B cell (primary cell): ENCODE measurements around the gene IKZF1. TPM values are rescaled to one million over a fixed set of nuclear protein-coding genes. Genes with fewer than 3 reads are reported as not detected.
A peak's percentile ranks its signal among the peaks of the same experiment; 100 is the strongest.

Source experiments
- ATAC-seq: fragments of 200-7000 bp; cut with Tn5 transposase; one replicate; pipeline ENCODE4 v1.10.0; 2021; ENCODE audit warnings: low read depth, mild to moderate bottlenecking, moderate number of reproducible peaks, moderate library complexity
- CTCF ChIA-PET: fragments of 350-600 bp; sonication (Branson Sonifier 250); formaldehyde crosslinking; loops from one replicate; lab custom pipeline; 2021; ENCODE audit warnings: antibody characterized with exemption, inconsistent platforms; lab: Charles Lee
- POLR2A ChIA-PET: fragments of 350-600 bp; sonication (Branson Sonifier 250); formaldehyde crosslinking; loops from one replicate; lab custom pipeline; 2021; ENCODE audit warnings: antibody characterized with exemption; lab: Charles Lee
- DNase-seq: peaks from one replicate; pipeline ENCODE4 v3.0.0; 2013
- H2AFZ ChIP-seq: 2 replicates; pipeline ENCODE4 v1.6.1; 2012; ENCODE audit warnings: mild to moderate bottlenecking, low read depth, low read length; ENCODE audit not compliant: insufficient read depth, poor library complexity, severe bottlenecking
- H3K27ac ChIP-seq, 2 donors: 1 replicate in 1 of 2; 2 replicates in 1 of 2; pipeline ENCODE4 v1.5.1; 2012 to 2013; ENCODE audit warnings: low read length in 2 of 2, mild to moderate bottlenecking in 2 of 2, moderate library complexity in 1 of 2
- H3K27me3 ChIP-seq, 4 experiments: fragments of 200-600 bp in 1 of 4; sonication (generic) in 1 of 4; replicated peaks in 1 of 4; 1 replicate in 2 of 4; 2 replicates in 2 of 4; pipeline versions ENCODE4 v1.6.1 to v1.7.0; 2013 to 2016; ENCODE audit warnings: low read length in 3 of 4, mild to moderate bottlenecking in 2 of 4, mixed read lengths in 1 of 4, moderate library complexity in 1 of 4; ENCODE audit not compliant: insufficient read depth in 4 of 4, control insufficient read depth in 3 of 4; ENCODE audit errors: control extremely low read depth in 1 of 4
- H3K36me3 ChIP-seq, 2 experiments: replicated peaks in 1 of 2; 1 replicate in 1 of 2; 2 replicates in 1 of 2; pipeline versions ENCODE4 v1.6.1 to v1.7.1; 2013; ENCODE audit warnings: low read length in 1 of 2; ENCODE audit not compliant: insufficient read depth in 2 of 2, control insufficient read depth in 1 of 2; ENCODE audit errors: control extremely low read depth in 1 of 2, extremely low read depth in 1 of 2
- H3K4me1 ChIP-seq, 2 donors: fragments of 200-600 bp in 1 of 2; sonication (generic) in 1 of 2; 1 replicate in 1 of 2; 2 replicates in 1 of 2; pipeline versions ENCODE4 v1.5.1 to v1.6.1; 2013 to 2017; ENCODE audit warnings: low read length in 2 of 2; ENCODE audit not compliant: control insufficient read depth in 2 of 2, insufficient read depth in 2 of 2
- H3K4me2 ChIP-seq: replicated peaks from 2 replicates; pipeline ENCODE3; 2012; ENCODE audit warnings: mild to moderate bottlenecking, low read depth, low read length; ENCODE audit not compliant: poor library complexity, severe bottlenecking
- H3K4me3 ChIP-seq, 5 experiments: fragments of 200-600 bp in 1 of 5; sonication (generic) in 1 of 5; 1 replicate in 3 of 5; 2 replicates in 2 of 5; pipeline versions ENCODE4 v1.5.1 to v1.7.0; 2011 to 2016; ENCODE audit warnings: low read length in 4 of 5, mild to moderate bottlenecking in 4 of 5, low read depth in 2 of 5, control low read depth in 1 of 5, moderate library complexity in 1 of 5; ENCODE audit not compliant: insufficient read depth in 1 of 5; ENCODE audit errors: control extremely low read depth in 1 of 5, extremely low read depth in 1 of 5
- H3K79me2 ChIP-seq: fragments of 200-600 bp; sonication (generic); one replicate; pipeline ENCODE4 v1.6.0; 2016; ENCODE audit warnings: low read length; ENCODE audit not compliant: control insufficient read depth, insufficient read depth
- H3K9ac ChIP-seq: fragments of 200-600 bp; sonication (generic); 2 replicates; pipeline ENCODE4 v1.6.1; 2017; ENCODE audit warnings: mild to moderate bottlenecking, low read length, moderate library complexity
- H3K9me3 ChIP-seq, 3 donors: one replicate each; pipeline versions ENCODE4 v1.6.1 to v1.7.1; 2013; ENCODE audit warnings: low read length in 2 of 3; ENCODE audit not compliant: control insufficient read depth in 2 of 3, insufficient read depth in 1 of 3; ENCODE audit errors: control extremely low read depth in 1 of 3
- H4K20me1 ChIP-seq: 2 replicates; pipeline ENCODE4 v1.6.0; 2012; ENCODE audit warnings: mild to moderate bottlenecking, low read length; ENCODE audit not compliant: insufficient read depth, control insufficient read depth, poor library complexity, severe bottlenecking
- H3K27ac Mint-ChIP-seq: one replicate; pipeline ENCODE4 v1.8.0; 2021; ENCODE audit warnings: mixed read lengths
- H3K27me3 Mint-ChIP-seq: one replicate; pipeline ENCODE4 v1.8.0; 2021; ENCODE audit warnings: mixed read lengths
- H3K4me1 Mint-ChIP-seq: one replicate; pipeline ENCODE4 v1.8.0; 2021; ENCODE audit warnings: mixed read lengths
- H3K4me3 Mint-ChIP-seq: one replicate; pipeline ENCODE4 v1.8.0; 2021; ENCODE audit warnings: mixed read lengths
- H3K9me3 Mint-ChIP-seq: one replicate; pipeline ENCODE4 v1.8.0; 2022; ENCODE audit warnings: mixed read lengths; ENCODE audit not compliant: insufficient read depth
- EZH2 ChIP-seq: IDR thresholded peaks from 2 replicates; pipeline ENCODE4 v1.6.1; 2012; ENCODE audit warnings: borderline replicate concordance, low read depth, mild to moderate bottlenecking, moderate library complexity, low read length; ENCODE audit not compliant: insufficient read depth, poor library complexity, severe bottlenecking
- intact Hi-C: fragments of 100-400 bp; cut with micrococcal nuclease; formaldehyde crosslinking; loops from one replicate; pipeline ENCODE4 v1.10.0; 2022
- polyA plus RNA-seq: library from polyadenylated mRNA; depleted of rRNA; stranded (reverse); fragments of >200 nt; gene quantifications from 2 replicates; pipeline ENCODE4 v1.2.3, GENCODE V29; 2012
- total RNA-seq, 2 donors: library from RNA; stranded (reverse); fragments of 120-200 nt in 1 of 2; gene quantifications; 1 replicate in 1 of 2; 2 replicates in 1 of 2; pipeline versions ENCODE4 v1.2.3 to v1.2.4, GENCODE V29; 2013 to 2022
- TF ChIP-seq, protein P1 (sequence below): fragments of 200-600 bp; IDR thresholded peaks from one replicate; pipeline ENCODE4 v1.8.0; 2022; ENCODE audit warnings: antibody characterized with exemption, mild to moderate bottlenecking

The IKZF1 gene
- total and polyA plus RNA-seq, 2 donors (not counting 1 experiment from before 2014, with no cell fraction given): 199 to 254 TPM

DNA sequence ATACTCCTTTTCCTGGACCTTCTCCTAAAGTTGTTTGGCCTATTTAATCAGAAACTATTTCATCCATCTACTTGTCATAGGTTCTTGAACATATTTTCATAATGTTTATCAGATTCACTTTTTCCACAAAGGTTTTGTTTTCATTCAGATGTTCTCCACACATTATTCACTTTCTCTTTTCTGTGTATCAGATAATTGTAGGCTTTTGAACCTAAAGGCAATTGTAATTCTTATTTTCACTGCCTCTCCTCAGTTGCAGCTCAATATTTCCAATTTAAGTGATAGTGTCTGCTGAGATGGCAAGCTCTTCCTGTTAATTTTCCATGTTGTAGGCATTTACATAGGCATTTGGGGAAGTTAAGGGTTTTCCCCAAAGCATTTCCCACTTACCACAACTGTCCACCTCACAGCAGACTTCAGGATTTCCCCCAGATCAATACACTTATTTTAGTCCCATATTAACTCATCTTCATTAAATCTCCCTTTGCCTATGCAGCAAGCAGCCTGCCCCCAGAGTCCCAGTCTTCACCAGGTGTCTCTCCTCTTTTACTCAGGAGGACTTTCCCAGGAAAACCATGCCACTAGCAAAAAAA lies 12.3 kb upstream of the IKZF1 start:
- Histone ChIP-seq H4K20me1 (no peaks in the 10 kb centered on the region), H3K79me2 (peaks cover 12% of the 10 kb centered on the region), H3K27me3 (no peaks in the 10 kb centered on the region), H3K9me3 (no peaks in the 10 kb centered on the region), H3K9ac (no peak overlapping the region), H3K4me1 (peaks cover 19 to 24% of the 10 kb centered on the region in 2 donors), H3K36me3 (no peaks in the 10 kb centered on the region), H2AFZ (no peak overlapping the region), H3K4me2 (no peak overlapping the region), H3K27ac (no peak overlapping the region), H3K4me3 (no peak overlapping the region)
- no peaks in the 10 kb centered on the region for H3K9me3 Mint-ChIP-seq
- H3K4me1 Mint-ChIP-seq: peaks cover 22% of the 10 kb centered on the region
- no peak for ATAC-seq
- ChIA-PET CTCF (interaction anchor here (0.8 to 1.7 kb wide), 7 partner anchors 9 to 87 kb away, joined by 3 to 6 read pairs (median 3); partner anchors contain the start of gene IKZF1), POLR2A (interaction anchor here (0.7 to 1.1 kb wide), 2 partner anchors 46 to 71 kb away, joined by 3 read pairs; no protein-coding TSS in a partner anchor)
- intact Hi-C loops: no loop called here
- peak; percentile 5 for DNase-seq
- TF ChIP-seq EZH2: no peak
- TF ChIP-seq, protein P1, sequence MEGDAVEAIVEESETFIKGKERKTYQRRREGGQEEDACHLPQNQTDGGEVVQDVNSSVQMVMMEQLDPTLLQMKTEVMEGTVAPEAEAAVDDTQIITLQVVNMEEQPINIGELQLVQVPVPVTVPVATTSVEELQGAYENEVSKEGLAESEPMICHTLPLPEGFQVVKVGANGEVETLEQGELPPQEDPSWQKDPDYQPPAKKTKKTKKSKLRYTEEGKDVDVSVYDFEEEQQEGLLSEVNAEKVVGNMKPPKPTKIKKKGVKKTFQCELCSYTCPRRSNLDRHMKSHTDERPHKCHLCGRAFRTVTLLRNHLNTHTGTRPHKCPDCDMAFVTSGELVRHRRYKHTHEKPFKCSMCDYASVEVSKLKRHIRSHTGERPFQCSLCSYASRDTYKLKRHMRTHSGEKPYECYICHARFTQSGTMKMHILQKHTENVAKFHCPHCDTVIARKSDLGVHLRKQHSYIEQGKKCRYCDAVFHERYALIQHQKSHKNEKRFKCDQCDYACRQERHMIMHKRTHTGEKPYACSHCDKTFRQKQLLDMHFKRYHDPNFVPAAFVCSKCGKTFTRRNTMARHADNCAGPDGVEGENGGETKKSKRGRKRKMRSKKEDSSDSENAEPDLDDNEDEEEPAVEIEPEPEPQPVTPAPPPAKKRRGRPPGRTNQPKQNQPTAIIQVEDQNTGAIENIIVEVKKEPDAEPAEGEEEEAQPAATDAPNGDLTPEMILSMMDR: no peak
- no peak overlapping the region for H3K4me3 Mint-ChIP-seq
- no peaks in the 10 kb centered on the region for H3K27me3 Mint-ChIP-seq
- peak overlapping the region; percentile 7 for H3K27ac Mint-ChIP-seq

DNA sequence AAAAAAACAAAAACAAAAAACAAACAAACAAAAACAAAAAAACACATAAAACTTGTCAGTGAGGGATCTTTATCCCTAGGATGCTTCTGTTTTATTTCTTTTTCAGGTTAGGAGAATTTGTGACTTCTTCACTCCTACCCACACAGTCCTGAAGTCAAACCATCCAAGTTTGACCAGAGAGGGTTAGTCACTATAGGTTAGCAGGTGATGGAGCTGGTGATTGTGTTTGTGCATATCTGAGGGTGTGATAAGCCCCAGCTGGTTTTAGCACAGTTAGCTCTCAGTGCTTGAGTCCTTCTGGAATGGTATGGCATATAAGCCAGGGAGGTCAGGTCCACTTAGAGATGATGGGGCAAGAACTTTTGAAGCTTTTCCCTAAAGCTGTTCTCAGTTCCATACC lies 11.8 kb upstream of the IKZF1 start:
- no peaks in the 10 kb centered on the region for H3K27me3 Mint-ChIP-seq
- no peaks in the 10 kb centered on the region for H3K36me3 ChIP-seq
- peaks cover 12% of the 10 kb centered on the region for H3K79me2 ChIP-seq
- no peak overlapping the region for H3K4me3 Mint-ChIP-seq
- no peak overlapping the region for H3K27ac ChIP-seq
- H2AFZ ChIP-seq: no peak overlapping the region
- no peak overlapping the region for H3K9ac ChIP-seq
- no peak overlapping the region for H3K4me2 ChIP-seq
- H3K4me1 ChIP-seq: peaks cover 19 to 24% of the 10 kb centered on the region in 2 donors
- no peak for ATAC-seq
- H3K27ac Mint-ChIP-seq: no peak overlapping the region
- DNase-seq: no peak
- no peaks in the 10 kb centered on the region for H3K27me3 ChIP-seq
- intact Hi-C loops: no loop called here
- no peaks in the 10 kb centered on the region for H4K20me1 ChIP-seq
- peaks cover 22% of the 10 kb centered on the region for H3K4me1 Mint-ChIP-seq
- ChIA-PET POLR2A (interaction anchor here (0.7 to 1.1 kb wide), 2 partner anchors 46 to 70 kb away, joined by 3 read pairs; no protein-coding TSS in a partner anchor), CTCF (interaction anchor here (0.9 to 1.7 kb wide), 3 partner anchors 10 to 88 kb away, joined by 3 to 6 read pairs (median 6); partner anchors contain the start of gene IKZF1)
- no peak for TF ChIP-seq EZH2
- TF ChIP-seq, protein P1: no peak
- H3K4me3 ChIP-seq: no peak overlapping the region
- no peaks in the 10 kb centered on the region for H3K9me3 Mint-ChIP-seq
- H3K9me3 ChIP-seq: no peaks in the 10 kb centered on the region
